GM12878 (cell line): ENCODE measurements around the gene LIPE. TPM values are rescaled to one million over a fixed set of nuclear protein-coding genes. Genes with fewer than 3 reads are reported as not detected.
A peak's percentile ranks its signal among the peaks of the same experiment; 100 is the strongest.

Experiments
- BHLHE40 ChIP-seq, 2 experiments: fragments of 450-650 bp in 1 of 2; IDR thresholded peaks; 2 replicates each; pipeline ENCODE4 v1.6.1; 2011 to 2017; ENCODE audit warnings: low read depth in 2 of 2, borderline replicate concordance in 1 of 2, improper control_type of control experiment in 1 of 2, low read length in 1 of 2, mild to moderate bottlenecking in 1 of 2
- CBFB ChIP-seq: IDR thresholded peaks from 2 replicates; pipeline ENCODE4 v1.6.1; 2016; ENCODE audit warnings: antibody characterized with exemption, low read depth
- CHD2 ChIP-seq: IDR thresholded peaks from 2 replicates; pipeline ENCODE4 v1.6.1; 2011; ENCODE audit warnings: low read depth, low read length, improper control_type of control experiment, borderline replicate concordance
- CREB1 ChIP-seq: IDR thresholded peaks from 2 replicates; pipeline ENCODE4 v1.6.1; 2012; ENCODE audit warnings: low read depth, mild to moderate bottlenecking, inconsistent platforms
- DPF2 ChIP-seq: fragments of 450-650 bp; IDR thresholded peaks from 2 replicates; pipeline ENCODE4 v1.6.1; 2017; ENCODE audit warnings: mild to moderate bottlenecking
- HCFC1 ChIP-seq: fragments of 150-350 bp; IDR thresholded peaks from 2 replicates; pipeline ENCODE4 v1.6.1; 2014; ENCODE audit warnings: low read length
- KLF5 ChIP-seq: fragments of 450-650 bp; IDR thresholded peaks from 2 replicates; pipeline ENCODE4 v1.6.1; 2014; ENCODE audit warnings: mild to moderate bottlenecking; ENCODE audit not compliant: partially characterized antibody
- RAD21 ChIP-seq: IDR thresholded peaks from 2 replicates; pipeline ENCODE4 v1.6.1; 2011; ENCODE audit warnings: mild to moderate bottlenecking, low read depth, low read length, moderate library complexity; ENCODE audit not compliant: insufficient read depth
- SIN3A ChIP-seq: IDR thresholded peaks from 2 replicates; pipeline ENCODE4 v1.6.1; 2012; ENCODE audit warnings: low read depth, low read length, improper control_type of control experiment
- TAF1 ChIP-seq: IDR thresholded peaks from 2 replicates; pipeline ENCODE4 v1.6.1; 2011; ENCODE audit warnings: mild to moderate bottlenecking, low read depth, low read length, borderline replicate concordance
- ZSCAN29 ChIP-seq: fragments of 450-650 bp; IDR thresholded peaks from 2 replicates; pipeline ENCODE4 v1.6.1; 2017; ENCODE audit warnings: mild to moderate bottlenecking, moderate library complexity
- polyA plus RNA-seq, 11 experiments: library from polyadenylated mRNA; depleted of rRNA in 4 of 11; unstranded in 6 of 11; stranded (reverse) in 5 of 11; fragments of >200 nt; fragmentation: Nextera tagmentation in 4 of 11; fragmentation: Illumina TruSeq in 1 of 11; extraction: Ambion mirVana in 4 of 11; extraction: Trizol in 1 of 11; gene quantifications; 1 replicate in 1 of 11; 2 replicates in 10 of 11; pipeline versions ENCODE4 v1.2.1 to v1.2.3, GENCODE V29; 2011 to 2016; ENCODE audit warnings: inconsistent platforms in 2 of 11, missing spikeins in 2 of 11, low read depth in 1 of 11
- total RNA-seq, 4 experiments: library from RNA; depleted of rRNA in 3 of 4; stranded (reverse); fragments of >200 nt in 3 of 4; fragmentation: Illumina TruSeq in 1 of 4; extraction: Trizol in 1 of 4; gene quantifications; 2 replicates each; pipeline versions ENCODE4 v1.2.1 to v1.2.3, GENCODE V29; 2013 to 2021
- TF ChIP-seq, protein P1 (sequence below): IDR thresholded peaks from 2 replicates; pipeline ENCODE4 v1.6.1; 2012; ENCODE audit warnings: low read length, inconsistent platforms
- TF ChIP-seq, protein P2 (sequence below): fragments of 450-650 bp; conservative IDR thresholded peaks from 2 replicates; pipeline ENCODE4 v1.6.1; 2017; ENCODE audit warnings: mild to moderate bottlenecking, moderate library complexity
- TF ChIP-seq, protein P3 (sequence below): fragments of 450-650 bp; IDR thresholded peaks from 2 replicates; pipeline ENCODE4 v1.6.1; 2014; ENCODE audit warnings: mild to moderate bottlenecking
- TF ChIP-seq, protein P4 (sequence below): fragments of 450-650 bp; IDR thresholded peaks from 2 replicates; pipeline ENCODE4 v1.6.1; 2017; ENCODE audit warnings: mild to moderate bottlenecking, moderate library complexity
- TF ChIP-seq, protein P5 (sequence below): fragments of 450-650 bp; IDR thresholded peaks from 2 replicates; pipeline ENCODE4 v1.6.1; 2017; ENCODE audit warnings: mild to moderate bottlenecking, low read depth, inconsistent platforms; ENCODE audit not compliant: poor library complexity, severe bottlenecking

LIPE gene
- total and polyA plus RNA-seq, 10 of the 15 experiments (the other 5 are each of a cell fraction or from before 2014, with no cell fraction given) = 0.02 to 33.3 (median 9.5) TPM

DNA sequence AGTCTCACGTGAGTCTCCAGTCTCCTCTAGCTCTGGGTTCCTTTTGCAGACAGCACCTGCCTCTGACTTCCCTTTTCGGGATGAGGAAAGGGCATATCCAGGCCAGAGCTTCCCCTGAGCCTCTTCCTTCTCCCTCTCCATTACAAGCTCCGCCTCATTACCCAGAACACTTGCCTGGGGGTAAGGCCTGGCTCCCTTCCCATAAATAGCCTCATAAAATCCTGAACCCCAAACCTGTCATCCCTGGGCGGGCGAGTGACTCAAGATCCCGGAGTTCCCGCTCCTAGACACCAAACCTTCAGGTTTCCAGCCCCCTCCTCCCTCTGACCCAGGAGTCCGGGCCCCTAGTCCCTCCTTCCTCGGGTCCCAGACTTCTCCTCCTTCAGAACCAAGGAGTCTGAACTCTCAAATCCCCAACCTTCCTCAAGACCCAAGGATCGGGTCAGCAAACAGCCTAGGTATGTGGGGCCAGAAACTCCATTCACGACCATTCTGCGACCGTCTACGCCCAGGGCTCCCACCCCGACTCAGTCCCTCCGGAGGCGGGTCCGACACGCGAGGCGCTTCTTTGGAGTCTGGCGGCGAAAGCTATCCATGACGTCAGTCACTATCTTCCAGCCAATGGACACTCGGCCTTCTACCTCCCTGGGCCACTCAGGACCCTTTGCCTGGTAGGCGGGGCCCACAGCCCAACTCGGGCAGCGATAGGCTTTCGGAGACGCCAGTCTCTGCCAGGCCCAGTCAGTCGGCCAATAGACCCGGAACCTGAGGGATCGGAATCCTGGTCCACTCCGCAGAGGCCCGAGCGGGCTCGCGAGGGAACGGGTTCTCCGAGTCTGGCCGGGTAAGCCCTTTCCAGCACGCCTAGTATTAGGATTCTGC lies 30.6 kb downstream of the LIPE start (continued):
- TF ChIP-seq CREB1 (peak; percentile 95), HCFC1 (0 out of 2 replicates have a peak, but pooled peaks have one; percentile 25), TAF1 (peak; percentile 64), CBFB (no peak), ZSCAN29 (no peak), SIN3A (peak; percentile 70; the same call in 1 of the 2 replicates), KLF5 (peak; percentile 46), CHD2 (peak; percentile 96), BHLHE40 (IDR thresholded peaks at IDR 0.05; ENCODE audit: borderline replicate concordance in 1 of 2, low read depth in 2 of 2, low read length in 1 of 2) (peak in 1 of 2 experiments; percentile 55; a peak in 2 of 4 replicates), RAD21 (no peak), DPF2 (peak; percentile 97)
- TF ChIP-seq, protein P1, sequence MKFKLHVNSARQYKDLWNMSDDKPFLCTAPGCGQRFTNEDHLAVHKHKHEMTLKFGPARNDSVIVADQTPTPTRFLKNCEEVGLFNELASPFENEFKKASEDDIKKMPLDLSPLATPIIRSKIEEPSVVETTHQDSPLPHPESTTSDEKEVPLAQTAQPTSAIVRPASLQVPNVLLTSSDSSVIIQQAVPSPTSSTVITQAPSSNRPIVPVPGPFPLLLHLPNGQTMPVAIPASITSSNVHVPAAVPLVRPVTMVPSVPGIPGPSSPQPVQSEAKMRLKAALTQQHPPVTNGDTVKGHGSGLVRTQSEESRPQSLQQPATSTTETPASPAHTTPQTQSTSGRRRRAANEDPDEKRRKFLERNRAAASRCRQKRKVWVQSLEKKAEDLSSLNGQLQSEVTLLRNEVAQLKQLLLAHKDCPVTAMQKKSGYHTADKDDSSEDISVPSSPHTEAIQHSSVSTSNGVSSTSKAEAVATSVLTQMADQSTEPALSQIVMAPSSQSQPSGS = peak; percentile 65; the same call in 1 of the 2 replicates
- TF ChIP-seq, protein P2, sequence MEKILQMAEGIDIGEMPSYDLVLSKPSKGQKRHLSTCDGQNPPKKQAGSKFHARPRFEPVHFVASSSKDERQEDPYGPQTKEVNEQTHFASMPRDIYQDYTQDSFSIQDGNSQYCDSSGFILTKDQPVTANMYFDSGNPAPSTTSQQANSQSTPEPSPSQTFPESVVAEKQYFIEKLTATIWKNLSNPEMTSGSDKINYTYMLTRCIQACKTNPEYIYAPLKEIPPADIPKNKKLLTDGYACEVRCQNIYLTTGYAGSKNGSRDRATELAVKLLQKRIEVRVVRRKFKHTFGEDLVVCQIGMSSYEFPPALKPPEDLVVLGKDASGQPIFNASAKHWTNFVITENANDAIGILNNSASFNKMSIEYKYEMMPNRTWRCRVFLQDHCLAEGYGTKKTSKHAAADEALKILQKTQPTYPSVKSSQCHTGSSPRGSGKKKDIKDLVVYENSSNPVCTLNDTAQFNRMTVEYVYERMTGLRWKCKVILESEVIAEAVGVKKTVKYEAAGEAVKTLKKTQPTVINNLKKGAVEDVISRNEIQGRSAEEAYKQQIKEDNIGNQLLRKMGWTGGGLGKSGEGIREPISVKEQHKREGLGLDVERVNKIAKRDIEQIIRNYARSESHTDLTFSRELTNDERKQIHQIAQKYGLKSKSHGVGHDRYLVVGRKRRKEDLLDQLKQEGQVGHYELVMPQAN = peak; percentile 21; the same call in 1 of the 2 replicates
- TF ChIP-seq, protein P3, sequence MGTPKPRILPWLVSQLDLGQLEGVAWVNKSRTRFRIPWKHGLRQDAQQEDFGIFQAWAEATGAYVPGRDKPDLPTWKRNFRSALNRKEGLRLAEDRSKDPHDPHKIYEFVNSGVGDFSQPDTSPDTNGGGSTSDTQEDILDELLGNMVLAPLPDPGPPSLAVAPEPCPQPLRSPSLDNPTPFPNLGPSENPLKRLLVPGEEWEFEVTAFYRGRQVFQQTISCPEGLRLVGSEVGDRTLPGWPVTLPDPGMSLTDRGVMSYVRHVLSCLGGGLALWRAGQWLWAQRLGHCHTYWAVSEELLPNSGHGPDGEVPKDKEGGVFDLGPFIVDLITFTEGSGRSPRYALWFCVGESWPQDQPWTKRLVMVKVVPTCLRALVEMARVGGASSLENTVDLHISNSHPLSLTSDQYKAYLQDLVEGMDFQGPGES = peak; percentile 94
- TF ChIP-seq, protein P4, sequence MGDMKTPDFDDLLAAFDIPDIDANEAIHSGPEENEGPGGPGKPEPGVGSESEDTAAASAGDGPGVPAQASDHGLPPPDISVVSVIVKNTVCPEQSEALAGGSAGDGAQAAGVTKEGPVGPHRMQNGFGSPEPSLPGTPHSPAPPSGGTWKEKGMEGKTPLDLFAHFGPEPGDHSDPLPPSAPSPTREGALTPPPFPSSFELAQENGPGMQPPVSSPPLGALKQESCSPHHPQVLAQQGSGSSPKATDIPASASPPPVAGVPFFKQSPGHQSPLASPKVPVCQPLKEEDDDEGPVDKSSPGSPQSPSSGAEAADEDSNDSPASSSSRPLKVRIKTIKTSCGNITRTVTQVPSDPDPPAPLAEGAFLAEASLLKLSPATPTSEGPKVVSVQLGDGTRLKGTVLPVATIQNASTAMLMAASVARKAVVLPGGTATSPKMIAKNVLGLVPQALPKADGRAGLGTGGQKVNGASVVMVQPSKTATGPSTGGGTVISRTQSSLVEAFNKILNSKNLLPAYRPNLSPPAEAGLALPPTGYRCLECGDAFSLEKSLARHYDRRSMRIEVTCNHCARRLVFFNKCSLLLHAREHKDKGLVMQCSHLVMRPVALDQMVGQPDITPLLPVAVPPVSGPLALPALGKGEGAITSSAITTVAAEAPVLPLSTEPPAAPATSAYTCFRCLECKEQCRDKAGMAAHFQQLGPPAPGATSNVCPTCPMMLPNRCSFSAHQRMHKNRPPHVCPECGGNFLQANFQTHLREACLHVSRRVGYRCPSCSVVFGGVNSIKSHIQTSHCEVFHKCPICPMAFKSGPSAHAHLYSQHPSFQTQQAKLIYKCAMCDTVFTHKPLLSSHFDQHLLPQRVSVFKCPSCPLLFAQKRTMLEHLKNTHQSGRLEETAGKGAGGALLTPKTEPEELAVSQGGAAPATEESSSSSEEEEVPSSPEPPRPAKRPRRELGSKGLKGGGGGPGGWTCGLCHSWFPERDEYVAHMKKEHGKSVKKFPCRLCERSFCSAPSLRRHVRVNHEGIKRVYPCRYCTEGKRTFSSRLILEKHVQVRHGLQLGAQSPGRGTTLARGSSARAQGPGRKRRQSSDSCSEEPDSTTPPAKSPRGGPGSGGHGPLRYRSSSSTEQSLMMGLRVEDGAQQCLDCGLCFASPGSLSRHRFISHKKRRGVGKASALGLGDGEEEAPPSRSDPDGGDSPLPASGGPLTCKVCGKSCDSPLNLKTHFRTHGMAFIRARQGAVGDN = 0 out of 2 replicates have a peak, but pooled peaks have one; percentile 27
- TF ChIP-seq, protein P5, sequence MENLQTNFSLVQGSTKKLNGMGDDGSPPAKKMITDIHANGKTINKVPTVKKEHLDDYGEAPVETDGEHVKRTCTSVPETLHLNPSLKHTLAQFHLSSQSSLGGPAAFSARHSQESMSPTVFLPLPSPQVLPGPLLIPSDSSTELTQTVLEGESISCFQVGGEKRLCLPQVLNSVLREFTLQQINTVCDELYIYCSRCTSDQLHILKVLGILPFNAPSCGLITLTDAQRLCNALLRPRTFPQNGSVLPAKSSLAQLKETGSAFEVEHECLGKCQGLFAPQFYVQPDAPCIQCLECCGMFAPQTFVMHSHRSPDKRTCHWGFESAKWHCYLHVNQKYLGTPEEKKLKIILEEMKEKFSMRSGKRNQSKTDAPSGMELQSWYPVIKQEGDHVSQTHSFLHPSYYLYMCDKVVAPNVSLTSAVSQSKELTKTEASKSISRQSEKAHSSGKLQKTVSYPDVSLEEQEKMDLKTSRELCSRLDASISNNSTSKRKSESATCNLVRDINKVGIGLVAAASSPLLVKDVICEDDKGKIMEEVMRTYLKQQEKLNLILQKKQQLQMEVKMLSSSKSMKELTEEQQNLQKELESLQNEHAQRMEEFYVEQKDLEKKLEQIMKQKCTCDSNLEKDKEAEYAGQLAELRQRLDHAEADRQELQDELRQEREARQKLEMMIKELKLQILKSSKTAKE = peak; percentile 68
